Endothelial cell of umbilical vein (primary cell): ENCODE measurements around the gene NDUFA7. TPM values are rescaled to one million over a fixed set of nuclear protein-coding genes. Genes with fewer than 3 reads are reported as not detected.

ENCODE experiments used
- BruUV-seq: library from RNA; stranded (reverse); fragments of 400-500 nt; replicated peaks from 2 replicates; lab custom pipeline; 2021; lab: Mats Ljungman, UMichigan
- CTCF ChIA-PET: fragments of 300-600, 350-600 bp; sonication (Branson Sonifier 250); formaldehyde crosslinking; loops from one replicate; lab custom pipeline; 2021; ENCODE audit warnings: antibody characterized with exemption, inconsistent platforms; lab: Charles Lee
- POLR2A ChIA-PET: fragments of 300-600, 350-600 bp; sonication (Branson Sonifier 250); formaldehyde crosslinking; loops from one replicate; lab custom pipeline; 2021; ENCODE audit warnings: antibody characterized with exemption, inconsistent platforms; lab: Charles Lee
- DNase-seq: peaks from one replicate; pipeline ENCODE4 v3.0.0-alpha.2; 2011; ENCODE audit warnings: low read depth, low spot score
- FAIRE-seq: peaks from 2 replicates; lab custom pipeline; 2011; peaks lifted over from hg19 to GRCh38; lab: Jason Lieb, UNC
- H2AFZ ChIP-seq: 2 replicates; pipeline ENCODE4 v1.6.0; 2012; ENCODE audit warnings: low read depth, low read length, control low read depth, inconsistent platforms
- H3K27ac ChIP-seq: 2 replicates; pipeline ENCODE4 v1.5.1; 2011; ENCODE audit warnings: low read depth, mild to moderate bottlenecking, control low read depth, low read length, moderate library complexity; ENCODE audit not compliant: insufficient read depth
- H3K27me3 ChIP-seq, 2 experiments: 2 replicates each; pipeline versions ENCODE4 v1.6.0 to v1.6.1; 2011; ENCODE audit warnings: low read length in 2 of 2, mixed read lengths in 1 of 2; ENCODE audit not compliant: control insufficient read depth in 2 of 2, insufficient read depth in 2 of 2
- H3K36me3 ChIP-seq, 2 experiments: 2 replicates in 1 of 2; 3 replicates in 1 of 2; pipeline ENCODE4 v1.5.1; 2011; ENCODE audit warnings: low read length in 2 of 2, mild to moderate bottlenecking in 1 of 2, moderate library complexity in 1 of 2; ENCODE audit not compliant: control insufficient read depth in 2 of 2, insufficient read depth in 2 of 2; ENCODE audit errors: extremely low read depth in 1 of 2
- H3K4me1 ChIP-seq: 3 replicates; pipeline ENCODE4 v1.5.1; 2011; ENCODE audit warnings: mild to moderate bottlenecking, low read length; ENCODE audit not compliant: control insufficient read depth, insufficient read depth; ENCODE audit errors: extremely low read depth
- H3K4me2 ChIP-seq: 2 replicates; pipeline ENCODE4 v1.6.1; 2011; ENCODE audit warnings: low read length, control low read depth, mixed read lengths; ENCODE audit not compliant: insufficient read depth
- H3K4me3 ChIP-seq, 3 experiments: fragments of 200-600 bp in 1 of 3; sonication (generic), shearing (Covaris generic) in 1 of 3; replicated peaks in 1 of 3; 2 replicates each; pipeline ENCODE4 v1.5.1; 2011 to 2016; ENCODE audit warnings: control low read depth in 3 of 3, low read length in 3 of 3, mild to moderate bottlenecking in 2 of 3, inconsistent platforms in 1 of 3, low read depth in 1 of 3, moderate library complexity in 1 of 3; ENCODE audit not compliant: insufficient read depth in 1 of 3
- H3K79me2 ChIP-seq: 2 replicates; pipeline ENCODE4 v1.6.0; 2012; ENCODE audit warnings: low read length, inconsistent platforms; ENCODE audit not compliant: control insufficient read depth, insufficient read depth
- H3K9ac ChIP-seq: replicated peaks from 2 replicates; pipeline ENCODE3; 2011; ENCODE audit warnings: low read length, control low read depth; ENCODE audit not compliant: insufficient read depth; ENCODE audit errors: extremely low read depth
- H3K9me1 ChIP-seq: replicated peaks from 3 replicates; pipeline ENCODE4 v1.6.0; 2011; ENCODE audit warnings: mild to moderate bottlenecking, low read length; ENCODE audit not compliant: control insufficient read depth, insufficient read depth; ENCODE audit errors: extremely low read depth
- H3K9me3 ChIP-seq: replicated peaks from 2 replicates; pipeline ENCODE4 v1.5.1; 2012; ENCODE audit warnings: low read length, inconsistent platforms; ENCODE audit not compliant: control insufficient read depth, insufficient read depth
- H4K20me1 ChIP-seq: replicated peaks from 2 replicates; pipeline ENCODE3; 2011; ENCODE audit warnings: mild to moderate bottlenecking, low read length; ENCODE audit not compliant: control insufficient read depth, insufficient read depth; ENCODE audit errors: extremely low read depth
- FOS ChIP-seq: IDR thresholded peaks from 2 replicates; pipeline ENCODE4 v1.6.1; 2011; ENCODE audit warnings: mild to moderate bottlenecking, low read length, moderate library complexity, borderline replicate concordance; ENCODE audit not compliant: insufficient read depth
- GATA2 ChIP-seq: IDR thresholded peaks from 2 replicates; pipeline ENCODE4 v1.7.0; 2011; ENCODE audit warnings: low read depth, mild to moderate bottlenecking, moderate library complexity, mixed read lengths, low read length; ENCODE audit not compliant: insufficient read length, insufficient read depth
- JUN ChIP-seq: IDR thresholded peaks from 2 replicates; pipeline ENCODE4 v1.6.1; 2011; ENCODE audit warnings: borderline replicate concordance, low read depth; ENCODE audit not compliant: insufficient read length, insufficient read depth
- MYC ChIP-seq: IDR thresholded peaks from one replicate; pipeline ENCODE4 v1.6.1; 2011; ENCODE audit warnings: mild to moderate bottlenecking, low read depth, low read length
- POLR2A ChIP-seq: IDR thresholded peaks from 2 replicates; pipeline ENCODE4 v1.6.1; 2012; ENCODE audit warnings: low read depth, mild to moderate bottlenecking, control low read depth, low read length
- POLR2AphosphoS5 ChIP-seq: IDR thresholded peaks from 2 replicates; pipeline ENCODE4 v1.6.1; 2012; ENCODE audit warnings: low read depth, mild to moderate bottlenecking, control low read depth, low read length, moderate library complexity; ENCODE audit not compliant: insufficient read depth
- dilution Hi-C: fragments of 300-500 bp; cut with MboI; formaldehyde crosslinking; loops from one replicate; pipeline ENCODE4 v1.15.0; 2019; ENCODE audit warnings: low sequenced_read_pairs; ENCODE audit not compliant: extremely low pct_ligation_motif_present
- intact Hi-C: fragments of 100-400 bp; cut with micrococcal nuclease; formaldehyde crosslinking; loops from one replicate; pipeline ENCODE4 v1.10.0; 2022
- polyA plus RNA-seq, 4 experiments: library from polyadenylated mRNA; depleted of rRNA in 3 of 4; stranded (reverse) in 3 of 4; unstranded in 1 of 4; fragments of >200 nt; gene quantifications; 2 replicates each; pipeline versions ENCODE4 v1.2.1 to v1.2.3, GENCODE V29; 2011 to 2012; ENCODE audit warnings: missing spikeins in 1 of 4
- total RNA-seq: library from RNA; stranded (reverse); gene quantifications from 2 replicates; pipeline ENCODE4 v1.2.3, GENCODE V29; 2021

The NDUFA7 gene
- total and polyA plus RNA-seq, 2 donors (not counting 3 experiments of a cell fraction or from before 2014, with no cell fraction given): 60.2 to 169 TPM

DNA sequence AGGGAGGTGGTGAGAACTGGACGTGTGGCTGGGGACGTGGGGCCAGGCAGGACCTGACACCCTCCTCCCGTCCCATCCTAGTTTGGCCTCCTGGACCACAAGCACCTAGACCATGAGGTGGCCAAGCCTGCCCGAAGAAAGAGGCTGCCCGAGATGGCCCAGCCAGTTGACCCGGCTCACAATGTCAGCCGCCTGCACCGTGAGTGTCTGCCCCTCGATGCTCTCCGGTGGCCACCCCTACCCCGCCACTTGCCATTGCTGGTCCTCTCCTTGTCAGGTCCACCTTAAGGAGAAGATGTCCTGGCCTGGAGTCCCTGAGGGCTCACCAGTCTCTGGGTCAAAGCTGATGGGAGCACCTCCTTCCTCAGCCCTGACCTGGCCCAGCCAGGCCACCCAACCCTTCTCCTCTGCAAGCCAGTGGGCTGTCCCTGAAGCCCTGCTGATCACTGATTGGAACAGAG, 45.0 kb upstream of the NDUFA7 start:
- FAIRE-seq (no peak), DNase-seq (no peak)
- no peaks in the 10 kb centered on the region for H3K79me2 ChIP-seq
- no peak overlapping the region for H3K9ac ChIP-seq
- H2AFZ ChIP-seq: no peak overlapping the region
- no peak overlapping the region for H3K4me3 ChIP-seq
- no peak overlapping the region for H3K4me2 ChIP-seq
- intact Hi-C loops: no loop called here
- no peaks in the 10 kb centered on the region for H3K36me3 ChIP-seq
- ChIA-PET POLR2A (interaction anchor here (0.9 to 1.2 kb wide), 2 partner anchors 24 to 25 kb away, joined by 3 read pairs; no protein-coding TSS in a partner anchor), CTCF (interaction anchor here (0.6 to 3.5 kb wide), 2 partner anchors 12 to 18 kb away, joined by 3 to 36 read pairs; no protein-coding TSS in a partner anchor)
- no peaks in the 10 kb centered on the region for H3K9me1 ChIP-seq
- H3K27me3 ChIP-seq: no peaks in the 10 kb centered on the region
- BruUV-seq: no TSS peak
- dilution Hi-C loops: no loop called here
- H3K4me1 ChIP-seq: peaks cover 34% of the 10 kb centered on the region
- H4K20me1 ChIP-seq: no peaks in the 10 kb centered on the region
- H3K9me3 ChIP-seq: no peaks in the 10 kb centered on the region
- TF ChIP-seq POLR2A: no peak
- TF ChIP-seq MYC: no peak
- no peak for TF ChIP-seq GATA2
- TF ChIP-seq FOS: no peak
- no peak for TF ChIP-seq JUN
- TF ChIP-seq POLR2AphosphoS5: no peak
- H3K27ac ChIP-seq: no peak overlapping the region
